Measurements from ENCODE around the gene SERGEF.

SERGEF gene

DNA sequence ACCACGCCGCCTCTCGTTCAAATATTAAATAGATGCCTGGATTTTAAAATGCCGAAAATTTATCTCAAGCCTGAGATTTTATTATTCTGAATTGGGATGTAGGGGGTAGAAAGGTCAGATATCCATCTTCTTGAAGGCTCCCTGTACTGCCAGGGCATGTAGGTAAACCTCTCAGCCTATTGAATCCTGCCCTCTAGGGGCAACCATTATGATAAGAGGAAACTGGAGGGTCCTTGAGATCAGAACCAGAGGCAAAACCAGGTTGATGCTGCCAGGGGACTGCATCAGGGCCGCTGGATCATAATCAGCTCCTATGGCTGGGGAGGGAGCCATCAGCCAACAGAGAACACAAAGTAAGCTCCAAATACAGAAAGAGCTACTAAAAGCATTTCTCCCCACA is 185.8 kb downstream of the SERGEF start:
- H3K4me3 ChIP-seq (ENCODE audit: low read depth, low read length) = no peak overlapping the region
- no peak for TF ChIP-seq CTCF (IDR thresholded peaks at IDR 0.05; ENCODE audit: insufficient read depth, low read length, missing control alignments)
- POLR2A ChIA-PET = no interaction called here
- no peak for DNase-seq (ENCODE audit: low read depth, low spot score)
- CTCF ChIA-PET = interaction anchor here (1.4 to 2.0 kb wide), 3 partner anchors 96 to 152 kb away, joined by 4 to 7 read pairs (median 5); no protein-coding TSS in a partner anchor

DNA sequence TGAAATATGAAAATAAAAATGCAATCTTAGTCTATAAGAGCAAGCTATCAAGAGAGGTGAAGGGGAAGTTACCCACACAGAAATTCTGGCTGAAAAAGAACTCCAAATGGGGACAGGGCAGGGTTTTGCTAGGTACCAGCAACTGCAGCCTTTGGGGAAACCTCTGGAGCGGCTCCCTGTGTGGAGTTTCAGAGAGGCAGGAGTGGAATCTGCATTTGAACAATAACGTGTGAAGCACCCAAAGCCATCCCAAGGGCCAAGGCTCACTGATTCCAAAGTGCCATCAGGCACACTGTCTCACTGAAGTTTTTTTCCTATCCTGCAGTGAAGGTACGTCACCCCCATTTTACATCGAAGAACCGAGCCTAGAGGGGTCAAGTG is 190.5 kb downstream of the SERGEF start:
- ChIA-PET CTCF (interaction anchor here (1.1 kb wide), 1 partner anchor 25 kb away, joined by 3 read pairs; no protein-coding TSS in a partner anchor), POLR2A (no interaction called here)
- no peak for TF ChIP-seq CTCF (IDR thresholded peaks at IDR 0.05; ENCODE audit: insufficient read depth, low read length, missing control alignments)
- H3K4me3 ChIP-seq (ENCODE audit: low read depth, low read length) = no peak overlapping the region
- no peak for DNase-seq (ENCODE audit: low read depth, low spot score)

- no peak for TF ChIP-seq CTCF (IDR thresholded peaks at IDR 0.05; ENCODE audit: insufficient read depth, low read length, missing control alignments)
- DNase-seq (ENCODE audit: low read depth, low spot score) = peak; percentile 54
- H3K4me3 ChIP-seq (ENCODE audit: low read depth, low read length) = no peak overlapping the region
- CTCF ChIA-PET = interaction anchor here (1.1 kb wide), 1 partner anchor 26 kb away, joined by 3 read pairs; no protein-coding TSS in a partner anchor
- POLR2A ChIA-PET = no interaction called here
These were observed 191.0 kb downstream of the SERGEF start for GRCh38 chr11:17821648-17822400.

GRCh38 chr11:17816232-17816931 is 196.5 kb downstream of the SERGEF start:
- H3K4me3 ChIP-seq (ENCODE audit: low read depth, low read length) = no peak overlapping the region
- ChIA-PET POLR2A (no interaction called here), CTCF (interaction anchor here (1.0 kb wide), 1 partner anchor 9 kb away, joined by 3 read pairs; no protein-coding TSS in a partner anchor)
- no peak for DNase-seq (ENCODE audit: low read depth, low spot score)
- TF ChIP-seq CTCF (IDR thresholded peaks at IDR 0.05; ENCODE audit: insufficient read depth, low read length, missing control alignments) = no peak

DNA sequence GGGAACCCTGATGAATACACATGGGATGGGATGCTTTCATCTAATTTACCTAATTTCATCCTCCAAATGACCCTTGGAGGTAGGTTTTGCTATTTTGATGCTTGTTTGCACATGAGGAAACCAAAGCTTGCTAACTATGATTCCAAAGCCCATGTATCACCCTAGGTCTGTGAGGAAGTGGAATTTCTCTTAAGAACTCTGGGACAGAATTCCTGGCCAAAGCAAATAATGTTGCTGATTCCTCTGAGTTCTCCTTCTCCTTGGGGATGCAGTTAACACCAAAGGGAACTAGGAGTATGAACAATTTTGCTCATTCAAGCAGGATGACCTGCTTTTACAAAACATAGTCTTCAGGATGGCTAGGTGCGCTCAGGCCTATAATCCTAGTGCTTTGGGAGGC is 198.3 kb downstream of the SERGEF start:
- POLR2A ChIA-PET = no interaction called here
- no peak for TF ChIP-seq CTCF (IDR thresholded peaks at IDR 0.05; ENCODE audit: insufficient read depth, low read length, missing control alignments)
- no peak for DNase-seq (ENCODE audit: low read depth, low spot score)
- H3K4me3 ChIP-seq (ENCODE audit: low read depth, low read length) = no peak overlapping the region
- CTCF ChIA-PET = no interaction called here

GRCh38 chr11:17813391-17814059 is 199.3 kb downstream of the SERGEF start:
- no peak for DNase-seq (ENCODE audit: low read depth, low spot score)
- no peak overlapping the region for H3K4me3 ChIP-seq (ENCODE audit: low read depth, low read length)
- CTCF ChIA-PET = interaction anchor here (0.9 to 1.9 kb wide), 3 partner anchors 12 to 82 kb away, joined by 3 to 6 read pairs (median 3); no protein-coding TSS in a partner anchor
- POLR2A ChIA-PET = no interaction called here
- TF ChIP-seq CTCF (IDR thresholded peaks at IDR 0.05; ENCODE audit: insufficient read depth, low read length, missing control alignments) = no peak

All from AG04449 (cell line).